ENCODE data around the gene HACL1. TPM values are rescaled to one million over a fixed set of nuclear protein-coding genes. Genes with fewer than 3 reads are reported as not detected.
"Not testable (repeated sequence)": the region's sequence is repeated elsewhere in the genome, so short reads cannot be mapped to it uniquely, and the experiment has no call there.

Gene HACL1
- total RNA-seq, 1 donor from 2014 or later = 14.4 TPM

DNA sequence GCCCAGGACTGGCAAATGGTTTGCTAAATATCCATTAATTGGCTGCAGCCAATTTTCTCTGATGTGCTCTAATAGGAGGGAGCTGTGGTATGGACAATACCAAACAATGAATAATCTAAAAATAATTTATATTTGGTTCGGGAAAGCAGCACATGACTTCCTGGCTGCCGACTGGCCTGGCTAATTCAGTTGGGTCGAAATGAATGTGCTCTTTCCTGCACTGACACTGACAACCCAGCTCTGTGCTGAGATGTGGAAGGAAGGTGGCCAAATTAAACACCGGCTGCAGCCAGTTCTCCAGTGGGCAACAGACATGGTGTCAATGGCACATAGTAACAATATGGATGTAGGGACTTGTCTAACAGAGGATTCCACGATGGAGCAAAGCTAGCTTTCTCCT, 58.8 kb downstream of the HACL1 start:
- intact Hi-C loops (cut with DNase I) = no loop called here
- ATAC-seq (ENCODE audit: poor library complexity) = peak; percentile 86
- no peak for DNase-seq

DNA sequence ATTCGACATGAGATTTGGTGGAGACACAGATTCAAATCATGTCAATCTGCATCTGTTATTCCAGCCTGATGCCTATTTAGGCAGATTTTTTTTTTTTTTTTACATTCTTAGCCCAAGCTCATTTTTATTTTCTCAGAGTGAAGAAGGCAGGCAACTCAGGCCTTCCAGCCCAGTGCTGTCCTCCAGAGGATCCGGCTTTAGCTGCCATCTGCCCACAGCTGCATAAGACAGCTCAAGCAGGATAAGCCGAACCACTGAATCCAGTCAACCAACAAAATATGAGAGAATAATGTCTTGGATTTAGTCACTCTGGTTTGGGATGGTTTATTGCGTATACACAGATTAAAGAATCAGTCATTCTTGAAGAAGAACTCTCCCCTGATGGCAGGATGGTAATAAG, 60.0 kb downstream of the HACL1 start:
- intact Hi-C loops (cut with DNase I) = no loop called here
- ATAC-seq (ENCODE audit: poor library complexity) (no peak), DNase-seq (no peak)

DNA sequence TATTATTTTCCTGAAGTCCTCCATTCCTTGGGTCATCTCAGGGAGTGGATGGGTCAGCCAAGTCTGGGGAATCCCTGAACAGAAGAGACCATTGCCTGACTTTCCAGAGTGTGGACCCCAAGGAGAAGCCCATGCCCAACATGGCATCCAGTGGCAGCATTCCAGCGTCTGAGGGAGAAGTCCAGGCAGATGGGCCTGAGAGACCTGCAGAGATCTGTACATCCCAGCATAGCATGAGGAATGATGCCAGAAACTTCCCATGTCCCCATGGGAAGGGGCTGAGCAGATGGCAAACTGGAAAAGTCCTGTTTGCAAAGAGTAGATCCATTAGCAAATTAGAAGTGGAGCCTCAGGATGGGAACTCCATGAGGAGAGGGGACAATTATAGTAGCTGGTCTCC, 62.3 kb downstream of the HACL1 start:
- intact Hi-C loops (cut with DNase I) = no loop called here
- ATAC-seq (ENCODE audit: poor library complexity) = no peak

GRCh38 chr3:15538345-15538744, 63.0 kb downstream of the HACL1 start:
- DNase-seq = no peak
- intact Hi-C loops (cut with DNase I) = no loop called here

More for the DNA sequence above, 62.3 kb downstream of the HACL1 start:
- no peak for DNase-seq

GRCh38 chr3:15536856-15537255, 64.5 kb downstream of the HACL1 start:
- DNase-seq (no peak), ATAC-seq (ENCODE audit: poor library complexity) (no peak)
- intact Hi-C loops (cut with DNase I) = no loop called here

More at GRCh38 chr3:15538345-15538744, 63.0 kb downstream of the HACL1 start:
- ATAC-seq (ENCODE audit: poor library complexity) = no peak

- ATAC-seq (ENCODE audit: poor library complexity) (no peak), DNase-seq (no peak)
- intact Hi-C loops (cut with DNase I) = no loop called here
Measured at GRCh38 chr3:15535732-15536131, 65.6 kb downstream of the HACL1 start.

- ATAC-seq (ENCODE audit: poor library complexity); intact Hi-C loops (cut with DNase I); DNase-seq: not testable (repeated sequence)
Measured at GRCh38 chr3:15532614-15533013, 68.8 kb downstream of the HACL1 start.

DNA sequence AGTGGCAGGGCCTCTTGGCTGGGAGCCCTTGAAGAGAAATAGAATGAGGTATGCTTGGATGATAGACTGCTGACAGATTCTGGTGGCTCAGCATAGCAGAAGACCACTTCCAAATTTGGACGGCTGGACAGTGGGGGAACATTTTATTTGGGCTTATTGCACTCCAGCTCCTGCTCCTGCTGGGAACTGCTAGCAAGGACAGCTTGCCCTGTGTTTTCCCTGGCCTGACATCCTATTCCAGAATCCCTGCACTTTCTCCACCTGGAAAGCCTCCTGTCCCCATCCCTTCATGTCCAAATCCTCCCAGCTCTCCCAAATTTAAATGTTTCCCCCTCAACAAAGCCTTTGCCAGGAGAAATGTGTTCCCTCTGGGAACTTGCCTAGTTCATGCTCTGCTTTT, 70.0 kb downstream of the HACL1 start:
- intact Hi-C loops (cut with DNase I) = no loop called here
- DNase-seq (no peak), ATAC-seq (ENCODE audit: poor library complexity) (no peak)

DNA sequence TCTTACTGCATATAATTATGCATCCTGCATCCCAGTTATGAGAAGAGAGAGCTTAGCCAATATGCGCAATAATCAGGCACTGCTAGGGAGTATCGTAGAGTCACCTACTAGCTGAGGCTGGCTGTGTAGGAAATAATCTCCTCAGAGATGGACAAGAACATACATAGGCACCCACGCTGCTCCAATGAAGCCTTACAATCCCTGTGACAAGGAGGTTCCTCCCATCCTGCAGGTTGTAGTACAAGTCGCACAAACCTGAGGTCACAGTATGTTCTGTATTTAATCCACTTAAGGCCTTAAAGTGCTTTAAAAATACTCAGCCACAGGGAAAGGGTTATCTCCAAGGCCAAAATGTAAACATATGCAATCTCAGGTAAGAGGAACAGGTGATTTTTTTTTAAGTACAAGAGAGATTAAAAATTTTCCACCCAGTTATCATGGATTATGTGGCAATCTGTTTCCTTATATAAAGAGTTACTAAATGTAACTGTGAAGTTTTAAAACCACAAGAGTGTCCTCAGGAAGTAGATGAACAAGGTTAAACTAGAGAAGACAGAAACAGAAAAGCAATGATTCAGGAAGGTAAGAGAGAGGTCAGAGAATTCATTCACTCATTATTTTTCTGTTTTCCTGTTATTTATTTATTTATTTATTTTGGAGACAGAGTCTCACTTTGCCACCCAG, 72.4 kb downstream of the HACL1 start:
- ATAC-seq (ENCODE audit: poor library complexity) = no peak

GRCh38 chr3:15527031-15527459, 74.3 kb downstream of the HACL1 start:
- intact Hi-C loops (cut with DNase I) = no loop called here
- DNase-seq = no peak
- peak; percentile 38 for ATAC-seq (ENCODE audit: poor library complexity)

More for the DNA sequence above, 72.4 kb downstream of the HACL1 start:
- DNase-seq = no peak
- intact Hi-C loops (cut with DNase I) = no loop called here

DNA sequence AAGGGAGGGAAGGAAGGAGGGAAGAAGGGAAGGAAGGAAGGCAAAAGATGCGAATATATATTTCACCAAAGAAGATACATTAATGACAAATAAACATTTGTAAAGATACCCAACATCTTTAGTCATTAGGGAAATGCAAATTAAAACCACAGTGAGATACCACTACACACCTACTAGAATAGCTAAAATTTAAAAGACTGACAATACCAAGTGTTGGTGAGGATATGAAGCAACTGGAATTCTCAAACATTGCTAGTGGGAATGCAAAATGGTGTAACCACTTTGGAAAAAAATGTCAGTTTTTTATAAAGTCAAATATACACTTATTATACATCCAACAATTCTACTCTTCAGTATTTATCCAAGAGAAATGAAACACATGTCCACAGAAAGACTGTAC, 75.6 kb downstream of the HACL1 start:
- DNase-seq (no peak), ATAC-seq (ENCODE audit: poor library complexity) (no peak)
- intact Hi-C loops (cut with DNase I) = no loop called here

GRCh38 chr3:15523660-15524417, 77.5 kb downstream of the HACL1 start:
- intact Hi-C loops (cut with DNase I) = no loop called here
- DNase-seq = no peak
- ATAC-seq (ENCODE audit: poor library complexity) = no peak

- ATAC-seq (ENCODE audit: poor library complexity) (no peak), DNase-seq (no peak)
- intact Hi-C loops (cut with DNase I) = no loop called here
Measured at GRCh38 chr3:15522016-15522415, 79.4 kb downstream of the HACL1 start.

DNA sequence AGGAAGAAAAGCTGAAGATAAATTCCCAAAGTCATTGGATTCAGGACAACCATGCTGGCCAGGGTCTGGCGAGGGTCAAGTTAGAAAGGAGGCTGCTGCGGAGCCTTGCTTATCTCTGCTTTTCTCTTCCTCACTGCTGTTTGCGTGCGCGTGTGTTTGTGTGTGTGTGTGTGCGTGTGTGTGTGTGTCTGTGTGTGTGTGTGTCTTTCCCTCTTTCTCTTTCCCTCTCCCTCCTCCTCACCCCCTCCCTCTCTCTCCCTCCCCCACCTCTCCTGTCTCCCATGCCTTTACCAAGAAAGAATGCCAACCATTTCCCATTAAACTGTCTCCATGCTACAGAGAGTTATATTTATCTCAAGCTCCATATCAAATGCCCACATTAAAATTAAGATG, 79.8 kb downstream of the HACL1 start, which contains the start of gene COLQ:
Gene COLQ, minus strand, starts transcription at position 134 of the 393 bp plus-strand sequence. Its CDS starts 81 bp downstream, at position 53.
- no peak for DNase-seq
- ATAC-seq (ENCODE audit: poor library complexity) = no peak

GRCh38 chr3:15520804-15521572, 80.4 kb downstream of the HACL1 start:
- DNase-seq = no peak
- intact Hi-C loops (cut with DNase I) = no loop called here
- ATAC-seq (ENCODE audit: poor library complexity) = peak; percentile 4

More for the DNA sequence above, 79.8 kb downstream of the HACL1 start, which contains the start of gene COLQ:
- intact Hi-C loops (cut with DNase I) = no loop called here

DNA sequence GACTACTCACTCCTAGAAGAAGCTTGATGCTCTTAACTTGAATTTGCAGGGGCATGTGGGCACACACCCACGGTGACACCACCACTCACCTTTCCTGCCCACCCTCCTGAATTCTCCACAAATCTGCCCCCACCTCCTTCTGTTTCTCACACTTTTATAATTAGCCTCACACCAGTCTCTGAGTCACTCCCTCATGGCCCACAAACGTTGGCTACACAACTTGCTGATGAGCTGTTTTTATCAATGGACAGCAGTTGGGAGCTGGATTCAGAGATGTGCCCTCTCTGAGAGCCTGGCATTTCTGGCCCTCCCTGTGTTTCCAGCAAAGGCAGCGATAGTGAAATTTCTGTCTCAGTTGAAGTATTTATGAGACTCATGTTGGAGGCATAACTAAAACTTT, 81.2 kb downstream of the HACL1 start:
- intact Hi-C loops (cut with DNase I) = no loop called here
- ATAC-seq (ENCODE audit: poor library complexity) (peak; percentile 87), DNase-seq (no peak)

GRCh38 chr3:15519096-15519495, 82.3 kb downstream of the HACL1 start:
- DNase-seq (peak; percentile 64), ATAC-seq (ENCODE audit: poor library complexity) (peak; percentile 77)
- intact Hi-C loops (cut with DNase I) = no loop called here

DNA sequence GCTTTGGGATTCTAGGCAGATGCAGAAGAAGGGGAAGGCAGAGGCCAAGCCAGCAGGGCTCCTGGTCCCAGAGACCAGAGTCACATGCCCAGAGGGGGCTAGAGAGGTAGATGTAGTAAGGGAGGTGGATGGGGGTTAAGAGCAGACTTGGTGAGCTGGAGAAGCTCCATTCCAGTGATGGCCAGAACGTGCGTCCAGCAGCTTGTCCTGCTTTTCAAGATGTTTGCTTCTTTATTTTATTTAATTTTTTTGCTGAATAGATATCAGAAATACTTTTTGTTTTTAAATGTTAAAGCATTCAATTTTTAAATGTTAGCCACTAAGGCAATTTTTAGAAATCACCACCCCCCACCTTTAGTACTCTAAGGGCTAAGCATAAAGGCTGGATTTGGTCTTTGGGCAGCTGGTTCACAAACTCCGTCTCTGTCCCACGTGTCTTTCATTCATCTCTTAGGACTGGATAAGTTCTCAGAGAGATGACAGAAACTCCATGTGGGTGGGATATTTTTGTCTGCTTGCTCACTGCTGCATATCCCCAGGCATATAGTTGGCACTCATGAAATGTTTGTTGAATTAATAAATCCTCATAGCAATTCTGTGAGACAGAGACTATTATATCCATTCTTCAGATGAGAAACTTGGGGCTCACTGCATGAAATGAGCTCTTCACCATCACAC, 86.6 kb downstream of the HACL1 start:
- DNase-seq (no peak), ATAC-seq (ENCODE audit: poor library complexity) (no peak)
- intact Hi-C loops (cut with DNase I) = no loop called here

Measured in Right ventricle myocardium superior (tissue), 1 donor.